ENCODE data around the gene UBE4B. TPM values are rescaled to one million over a fixed set of nuclear protein-coding genes. Genes with fewer than 3 reads are reported as not detected.
"Not testable (repeated sequence)": the region's sequence is repeated elsewhere in the genome, so short reads cannot be mapped to it uniquely, and the experiment has no call there.

Gene UBE4B
- total RNA-seq, 2 donors from 2014 or later: 42.9 to 47.8 TPM

GRCh38 chr1:10028956-10029500, 3.7 kb upstream of the UBE4B start:
- DNase-seq; ATAC-seq; intact Hi-C loops (cut with DNase I): not testable (repeated sequence)

- no peak for ATAC-seq
These were observed 1.3 kb upstream of the UBE4B start for GRCh38 chr1:10031461-10031860.

GRCh38 chr1:10033359-10033845, 644 bp downstream of the UBE4B start:
- DNase-seq: no peak
- intact Hi-C loops (cut with DNase I): loop anchor here in 1 of 2 donors (10.0 kb wide), 1 partner anchor 79 kb away; no protein-coding TSS in a partner anchor
- peak; percentile 20 to 44 for ATAC-seq

More at GRCh38 chr1:10031461-10031860, 1.3 kb upstream of the UBE4B start:
- intact Hi-C loops (cut with DNase I): loop anchor here in 1 of 2 donors (10.0 kb wide), 1 partner anchor 77 kb away; no protein-coding TSS in a partner anchor
- DNase-seq: no peak

- intact Hi-C loops (cut with DNase I): no loop called here
- DNase-seq (no peak), ATAC-seq (no peak)
These were observed 10.0 kb downstream of the UBE4B start for GRCh38 chr1:10042746-10043145.

GRCh38 chr1:10045480-10046355, 13.0 kb downstream of the UBE4B start:
- intact Hi-C loops (cut with DNase I): no loop called here
- ATAC-seq: peak in 1 of 2 donors; percentile 49
- no peak for DNase-seq

GRCh38 chr1:10046356-10047085, 13.8 kb downstream of the UBE4B start:
- ATAC-seq: peak; percentile 83 to 93
- no peak for DNase-seq
- intact Hi-C loops (cut with DNase I): no loop called here

- DNase-seq (no peak), ATAC-seq (no peak)
- intact Hi-C loops (cut with DNase I): no loop called here
These were observed 15.8 kb downstream of the UBE4B start for GRCh38 chr1:10048601-10049000.

GRCh38 chr1:10050611-10051010, 17.9 kb downstream of the UBE4B start:
- DNase-seq (no peak), ATAC-seq (no peak)
- intact Hi-C loops (cut with DNase I): no loop called here

GRCh38 chr1:10051656-10052055, 18.9 kb downstream of the UBE4B start:
- intact Hi-C loops (cut with DNase I): no loop called here
- ATAC-seq (no peak), DNase-seq (no peak)

- intact Hi-C loops (cut with DNase I): no loop called here
- no peak for ATAC-seq
- no peak for DNase-seq
These were observed 19.6 kb downstream of the UBE4B start for GRCh38 chr1:10052347-10052746.

- DNase-seq (no peak), ATAC-seq (no peak)
- intact Hi-C loops (cut with DNase I): no loop called here
These were observed 21.7 kb downstream of the UBE4B start for GRCh38 chr1:10054465-10054864.

GRCh38 chr1:10056599-10056987, 23.8 kb downstream of the UBE4B start:
- DNase-seq (no peak), ATAC-seq (no peak)
- intact Hi-C loops (cut with DNase I): no loop called here

GRCh38 chr1:10057343-10057742, 24.6 kb downstream of the UBE4B start:
- ATAC-seq (peak in 1 of 2 donors; percentile 66), DNase-seq (no peak)
- intact Hi-C loops (cut with DNase I): no loop called here

- intact Hi-C loops (cut with DNase I): no loop called here
- ATAC-seq (no peak), DNase-seq (no peak)
These were observed 25.0 kb downstream of the UBE4B start for GRCh38 chr1:10057796-10058195.

- ATAC-seq: peak; percentile 31 to 41
- intact Hi-C loops (cut with DNase I): no loop called here
- no peak for DNase-seq
These were observed 26.6 kb downstream of the UBE4B start for GRCh38 chr1:10059342-10059718.

- DNase-seq: no peak
- ATAC-seq: no peak
- intact Hi-C loops (cut with DNase I): no loop called here
These were observed 27.7 kb downstream of the UBE4B start for GRCh38 chr1:10060311-10061100.

GRCh38 chr1:10061276-10061675, 28.5 kb downstream of the UBE4B start:
- ATAC-seq (no peak), DNase-seq (no peak)
- intact Hi-C loops (cut with DNase I): no loop called here

- DNase-seq (no peak), ATAC-seq (no peak)
- intact Hi-C loops (cut with DNase I): no loop called here
These were observed 31.1 kb downstream of the UBE4B start for GRCh38 chr1:10063878-10064277.

All from left cardiac atrium (tissue), 4 donors.